ENCODE measurements around the gene EVX2. TPM values are rescaled to one million over a fixed set of nuclear protein-coding genes. Genes with fewer than 3 reads are reported as not detected.

Gene EVX2
- polyA plus RNA-seq, 1 experiment = not detected

GRCh38 chr2:176078541-176079284 is 5.0 kb downstream of the EVX2 start:
- Histone ChIP-seq H3K27me3 (ENCODE audit: control insufficient read depth, insufficient read depth, low read length) (peaks cover 86% of the 10 kb centered on the region), H3K27ac (ENCODE audit: low read depth, low read length) (no peak overlapping the region), H3K4me3 (ENCODE audit: low read depth, low read length) (no peak overlapping the region), H3K9me3 (ENCODE audit: control insufficient read depth, insufficient read depth, low read length) (peaks cover 28% of the 10 kb centered on the region)
- no peak for DNase-seq (ENCODE audit: low read depth, low spot score)
- ChIA-PET POLR2A (no interaction called here), CTCF (interaction anchor here (1.0 to 3.2 kb wide), 2 partner anchors 50 to 390 kb away, joined by 3 to 22 read pairs; no protein-coding TSS in a partner anchor)
- TF ChIP-seq CTCF (IDR thresholded peaks at IDR 0.05; ENCODE audit: low read depth, low read length) = no peak

GRCh38 chr2:176076796-176077195 is 7.0 kb downstream of the EVX2 start:
- Histone ChIP-seq H3K27me3 (ENCODE audit: control insufficient read depth, insufficient read depth, low read length) (peaks cover 86% of the 10 kb centered on the region), H3K4me3 (ENCODE audit: low read depth, low read length) (no peak overlapping the region), H3K27ac (ENCODE audit: low read depth, low read length) (no peak overlapping the region), H3K9me3 (ENCODE audit: control insufficient read depth, insufficient read depth, low read length) (peaks cover 11% of the 10 kb centered on the region)
- TF ChIP-seq CTCF (IDR thresholded peaks at IDR 0.05; ENCODE audit: low read depth, low read length) = no peak
- ChIA-PET POLR2A (no interaction called here), CTCF (interaction anchor here (0.8 to 2.1 kb wide), 3 partner anchors 11 to 662 kb away, joined by 3 to 8 read pairs (median 3); no protein-coding TSS in a partner anchor)
- no peak for DNase-seq (ENCODE audit: low read depth, low spot score)

- Histone ChIP-seq H3K9me3 (ENCODE audit: control insufficient read depth, insufficient read depth, low read length) (peaks cover 6% of the 10 kb centered on the region), H3K27me3 (ENCODE audit: control insufficient read depth, insufficient read depth, low read length) (peaks cover 86% of the 10 kb centered on the region), H3K27ac (ENCODE audit: low read depth, low read length) (no peak overlapping the region), H3K4me3 (ENCODE audit: low read depth, low read length) (no peak overlapping the region)
- TF ChIP-seq CTCF (IDR thresholded peaks at IDR 0.05; ENCODE audit: low read depth, low read length) = no peak
- POLR2A ChIA-PET = no interaction called here
- no peak for DNase-seq (ENCODE audit: low read depth, low spot score)
- CTCF ChIA-PET = interaction anchor here (2.1 kb wide), 1 partner anchor 12 kb away, joined by 8 read pairs; no protein-coding TSS in a partner anchor
These were observed 7.7 kb downstream of the EVX2 start for GRCh38 chr2:176076063-176076462.

GRCh38 chr2:176075481-176075880 is 8.3 kb downstream of the EVX2 start:
- DNase-seq (ENCODE audit: low read depth, low spot score) = no peak
- Histone ChIP-seq H3K9me3 (ENCODE audit: control insufficient read depth, insufficient read depth, low read length) (peaks cover under 1% of the 10 kb centered on the region; the same call in 1 of the 2 replicates), H3K4me3 (ENCODE audit: low read depth, low read length) (no peak overlapping the region), H3K27me3 (ENCODE audit: control insufficient read depth, insufficient read depth, low read length) (peaks cover 83% of the 10 kb centered on the region), H3K27ac (ENCODE audit: low read depth, low read length) (no peak overlapping the region)
- TF ChIP-seq CTCF (IDR thresholded peaks at IDR 0.05; ENCODE audit: low read depth, low read length) = no peak
- ChIA-PET POLR2A (no interaction called here), CTCF (interaction anchor here (2.1 kb wide), 1 partner anchor 13 kb away, joined by 8 read pairs; no protein-coding TSS in a partner anchor)

GRCh38 chr2:176074919-176075425 is 8.8 kb downstream of the EVX2 start:
- Histone ChIP-seq H3K4me3 (ENCODE audit: low read depth, low read length) (no peak overlapping the region), H3K9me3 (ENCODE audit: control insufficient read depth, insufficient read depth, low read length) (no peaks in the 10 kb centered on the region; the same call in 1 of the 2 replicates), H3K27ac (ENCODE audit: low read depth, low read length) (no peak overlapping the region), H3K27me3 (ENCODE audit: control insufficient read depth, insufficient read depth, low read length) (peaks cover 85% of the 10 kb centered on the region)
- no peak for TF ChIP-seq CTCF (IDR thresholded peaks at IDR 0.05; ENCODE audit: low read depth, low read length)
- no peak for DNase-seq (ENCODE audit: low read depth, low spot score)
- ChIA-PET CTCF (interaction anchor here (0.7 to 2.1 kb wide), 2 partner anchors 13 to 385 kb away, joined by 3 to 8 read pairs; no protein-coding TSS in a partner anchor), POLR2A (no interaction called here)
